Left lung (tissue), 10 donors: ENCODE results near the gene NRXN2. TPM values are rescaled to one million over a fixed set of nuclear protein-coding genes. Genes with fewer than 3 reads are reported as not detected.
"Not testable (repeated sequence)": the region's sequence is repeated elsewhere in the genome, so short reads cannot be mapped to it uniquely, and the experiment has no call there.

Source experiments
- ATAC-seq: fragments of 200-7000 bp; cut with Tn5 transposase; one replicate; pipeline ENCODE4 v1.9.1; 2020; ENCODE audit warnings: moderate library complexity
- DNase-seq, 4 donors: peaks; one replicate each; pipeline ENCODE4 v3.0.0-alpha.2; 2013 to 2020
- H3K27ac ChIP-seq, 2 donors: fragments of 200-600 bp; sonication (generic) in 1 of 2; one replicate each; pipeline versions ENCODE4 v1.5.0 to v1.8.0; 2020 to 2021
- H3K27me3 ChIP-seq, 2 donors: fragments of 200-600 bp; sonication (generic) in 1 of 2; one replicate each; pipeline versions ENCODE4 v1.5.0 to v1.8.0; 2020 to 2021
- H3K36me3 ChIP-seq, 2 donors: fragments of 200-600 bp; sonication (generic) in 1 of 2; one replicate each; pipeline versions ENCODE4 v1.5.0 to v1.8.0; 2020 to 2021
- H3K4me1 ChIP-seq, 2 donors: fragments of 200-600 bp; one replicate each; pipeline ENCODE4 v1.8.0; 2021
- H3K4me3 ChIP-seq, 2 donors: fragments of 200-600 bp; sonication (generic) in 1 of 2; one replicate each; pipeline versions ENCODE4 v1.5.0 to v1.8.0; 2020 to 2021; ENCODE audit warnings: mild to moderate bottlenecking in 1 of 2
- H3K9me3 ChIP-seq, 2 donors: fragments of 200-600 bp; sonication (generic) in 1 of 2; one replicate each; pipeline versions ENCODE4 v1.5.0 to v1.8.0; 2020 to 2021
- CTCF ChIP-seq, 2 donors: fragments of 200-600 bp; sonication (generic) in 1 of 2; IDR thresholded peaks; one replicate each; pipeline versions ENCODE4 v1.5.0 to v1.8.0; 2021; ENCODE audit warnings: antibody characterized with exemption in 2 of 2
- intact Hi-C, 2 donors: fragments of 100-400 bp; cut with DNase I; formaldehyde crosslinking; loops; one replicate each; pipeline versions ENCODE4 v1.11.2 to v1.14.2; 2022
- polyA plus RNA-seq, 6 donors: library from polyadenylated mRNA; unstranded; fragments of 120-200 nt; gene quantifications; one replicate each; pipeline ENCODE4 v1.2.1, GENCODE V29; 2013; ENCODE audit not compliant: insufficient read length in 6 of 6
- total RNA-seq, 2 donors: library from RNA; stranded (reverse); fragmentation: NEBNext Ultra II Directional; extraction: Animal tissue kit (Norgen Biotek cat#: 25700); gene quantifications; one replicate each; pipeline ENCODE4 v1.2.1, GENCODE V29; 2021
- donor health status: DM: no; HTN: yes; CAD: no.
- donor health status: DM: no; HTN: no; CAD: no.

NRXN2 gene
- total and polyA plus RNA-seq, 8 donors, result 3.5 to 15.0 (median 10.4) TPM

GRCh38 chr11:64710418-64711137 is 12.4 kb downstream of the NRXN2 start:
- Histone ChIP-seq H3K27ac (no peak overlapping the region), H3K27me3 (peaks cover 48 to 94% of the 10 kb centered on the region in 2 donors), H3K4me1 (peaks cover 0 to 29% of the 10 kb centered on the region in 2 donors), H3K4me3 (no peak overlapping the region), H3K36me3 (no peaks in the 10 kb centered on the region), H3K9me3 (no peaks in the 10 kb centered on the region)
- no peak for DNase-seq
- intact Hi-C loops, result no loop called here
- no peak for TF ChIP-seq CTCF (IDR thresholded peaks at IDR 0.05)
- no peak for ATAC-seq

DNA sequence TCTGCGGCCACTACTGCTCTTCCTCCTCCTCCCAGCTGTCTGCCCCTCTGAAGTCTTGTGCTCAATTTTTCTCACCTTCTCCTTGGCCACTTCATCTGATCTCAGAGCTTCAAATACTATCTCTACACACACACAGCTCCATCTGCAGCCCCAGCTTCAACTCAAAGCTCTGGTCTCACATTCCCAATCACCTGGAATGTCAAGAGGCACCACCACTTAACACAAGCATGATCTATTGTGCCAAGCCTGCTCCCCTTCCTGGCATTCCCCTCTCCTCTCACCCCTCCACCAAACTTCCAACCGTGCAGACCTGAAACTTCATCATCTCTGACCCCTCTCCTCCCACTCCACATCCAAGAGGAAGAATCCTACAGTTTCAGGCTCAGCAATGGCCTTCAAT is 17.5 kb downstream of the NRXN2 start:
- no peak for TF ChIP-seq CTCF (IDR thresholded peaks at IDR 0.05)
- no peaks in the 10 kb centered on the region for H3K4me1 ChIP-seq
- no peak overlapping the region for H3K4me3 ChIP-seq
- H3K27ac ChIP-seq, result no peak overlapping the region
- ATAC-seq (no peak), DNase-seq (no peak)
- no peaks in the 10 kb centered on the region for H3K36me3 ChIP-seq
- intact Hi-C loops, result no loop called here
- peaks cover 0 to 66% of the 10 kb centered on the region in 2 donors for H3K27me3 ChIP-seq
- H3K9me3 ChIP-seq, result no peaks in the 10 kb centered on the region

GRCh38 chr11:64703048-64703447 is 19.9 kb downstream of the NRXN2 start:
- no peaks in the 10 kb centered on the region for H3K36me3 ChIP-seq
- no peaks in the 10 kb centered on the region for H3K4me1 ChIP-seq
- intact Hi-C loops, result no loop called here
- H3K4me3 ChIP-seq, result no peak overlapping the region
- no peaks in the 10 kb centered on the region for H3K9me3 ChIP-seq
- peaks cover 0 to 42% of the 10 kb centered on the region in 2 donors for H3K27me3 ChIP-seq
- DNase-seq (no peak), ATAC-seq (no peak)
- H3K27ac ChIP-seq, result no peak overlapping the region
- TF ChIP-seq CTCF (IDR thresholded peaks at IDR 0.05), result no peak

DNA sequence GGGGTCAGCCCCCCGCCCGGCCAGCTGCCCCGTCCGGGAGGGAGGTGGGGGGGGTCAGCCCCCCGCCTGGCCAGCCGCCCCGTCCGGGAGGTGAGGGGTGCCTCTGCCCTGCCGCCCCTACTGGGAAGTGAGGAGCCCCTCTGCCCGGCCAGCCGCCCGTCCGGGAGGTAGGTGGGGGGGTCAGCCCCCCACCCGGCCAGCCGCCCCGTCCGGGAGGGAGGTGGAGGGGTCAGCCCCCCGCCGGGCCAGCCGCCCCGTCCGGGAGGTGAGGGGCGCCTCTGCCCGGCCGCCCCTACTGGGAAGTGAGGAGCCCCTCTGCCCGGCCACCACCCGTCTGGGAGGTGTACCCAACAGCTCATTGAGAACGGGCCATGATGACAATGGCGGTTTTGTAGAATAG is 21.0 kb downstream of the NRXN2 start:
- H3K4me3 ChIP-seq, H3K27ac ChIP-seq, H3K4me1 ChIP-seq, DNase-seq, intact Hi-C loops, ATAC-seq, H3K36me3 ChIP-seq, H3K9me3 ChIP-seq: not testable (repeated sequence)
- peaks cover 0 to 31% of the 10 kb centered on the region in 2 donors for H3K27me3 ChIP-seq

DNA sequence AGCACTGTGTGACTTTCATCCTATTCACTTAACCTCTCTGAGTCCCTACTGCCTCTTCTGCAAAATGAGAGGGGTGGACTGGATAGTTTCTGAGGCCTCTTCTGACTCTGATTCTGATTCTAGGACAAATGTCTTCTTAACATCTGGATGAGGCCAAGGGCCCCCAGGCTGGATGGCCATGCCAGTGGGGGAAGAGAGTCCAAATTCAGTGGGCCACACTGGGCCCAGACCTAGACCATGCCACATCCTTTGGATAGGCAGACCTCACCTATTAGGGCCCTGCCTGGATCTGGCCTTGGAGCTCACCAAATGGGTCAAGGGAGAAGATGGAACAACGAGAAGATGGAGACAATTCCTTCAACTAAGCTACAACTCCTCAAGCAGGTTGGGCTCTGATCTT is 24.6 kb downstream of the NRXN2 start:
- H3K36me3 ChIP-seq, result no peaks in the 10 kb centered on the region
- no peak for ATAC-seq
- intact Hi-C loops, result no loop called here
- DNase-seq, result no peak
- TF ChIP-seq CTCF (IDR thresholded peaks at IDR 0.05), result no peak
- no peak overlapping the region for H3K27ac ChIP-seq
- H3K4me1 ChIP-seq, result no peaks in the 10 kb centered on the region
- no peaks in the 10 kb centered on the region for H3K9me3 ChIP-seq
- H3K4me3 ChIP-seq, result no peak overlapping the region
- peaks cover 0 to 22% of the 10 kb centered on the region in 2 donors for H3K27me3 ChIP-seq
